H1 (cell line): Measurements from ENCODE around the gene SPEN. TPM values are rescaled to one million over a fixed set of nuclear protein-coding genes. Genes with fewer than 3 reads are reported as not detected.
"Not testable (repeated sequence)": the region's sequence is repeated elsewhere in the genome, so short reads cannot be mapped to it uniquely, and the experiment has no call there.

ENCODE experiments used
- CTCF ChIA-PET: fragments of 300-600 bp; sonication (Branson Sonifier 250); formaldehyde crosslinking; loops from one replicate; lab custom pipeline; 2021; ENCODE audit not compliant: partially characterized antibody; lab: Charles Lee
- POLR2A ChIA-PET: fragments of 300-600 bp; sonication (Branson Sonifier 250); formaldehyde crosslinking; loops from one replicate; lab custom pipeline; 2021; ENCODE audit warnings: inconsistent platforms; ENCODE audit not compliant: partially characterized antibody; lab: Charles Lee
- DNase-seq, 2 experiments: peaks; one replicate each; pipeline versions ENCODE4 v3.0.0 to v3.0.0-alpha.2; 2010 to 2022; ENCODE audit warnings: low spot score in 2 of 2, low read depth in 1 of 2, mixed read lengths in 1 of 2
- FAIRE-seq: peaks from 2 replicates; lab custom pipeline; 2011; peaks lifted over from hg19 to GRCh38; lab: Jason Lieb, UNC
- H2AFZ ChIP-seq: 2 replicates; pipeline ENCODE4 v1.8.1; 2012; ENCODE audit warnings: low read length, inconsistent platforms
- H2AK5ac ChIP-seq: 2 replicates; pipeline ENCODE4 v1.6.1; 2013; ENCODE audit warnings: low read depth, low read length
- H2BK120ac ChIP-seq: replicated peaks from 2 replicates; pipeline ENCODE3; 2013; ENCODE audit warnings: low read depth, low read length, inconsistent platforms
- H2BK12ac ChIP-seq: 2 replicates; pipeline ENCODE4 v1.6.1; 2013; ENCODE audit warnings: low read depth, low read length
- H2BK15ac ChIP-seq: 2 replicates; pipeline ENCODE4 v1.6.1; 2013; ENCODE audit warnings: low read length
- H2BK20ac ChIP-seq: 2 replicates; pipeline ENCODE4 v1.6.1; 2013; ENCODE audit warnings: low read length
- H2BK5ac ChIP-seq: 2 replicates; pipeline ENCODE4 v1.6.1; 2013; ENCODE audit warnings: low read depth, low read length
- H3K14ac ChIP-seq: 2 replicates; pipeline ENCODE4 v1.6.1; 2013; ENCODE audit warnings: inconsistent platforms; ENCODE audit not compliant: insufficient read length
- H3K18ac ChIP-seq: 2 replicates; pipeline ENCODE4 v1.6.1; 2013; ENCODE audit warnings: low read length; ENCODE audit errors: extremely low read depth
- H3K23ac ChIP-seq: 2 replicates; pipeline ENCODE4 v1.6.1; 2013; ENCODE audit warnings: inconsistent platforms; ENCODE audit not compliant: insufficient read length
- H3K23me2 ChIP-seq: 2 replicates; pipeline ENCODE4 v1.6.1; 2013; ENCODE audit warnings: low read depth, low read length
- H3K27ac ChIP-seq: 2 replicates; pipeline ENCODE4 v1.6.1; 2011; ENCODE audit warnings: low read depth, low read length, inconsistent platforms
- H3K27me3 ChIP-seq, 4 experiments: replicated peaks in 1 of 4; 1 replicate in 1 of 4; 2 replicates in 3 of 4; pipeline versions ENCODE4 v1.6.1 to v1.8.1; 2011 to 2013; ENCODE audit warnings: low read length in 3 of 4, mild to moderate bottlenecking in 3 of 4, inconsistent platforms in 2 of 4, mixed read lengths in 2 of 4, moderate library complexity in 1 of 4; ENCODE audit not compliant: control insufficient read depth in 3 of 4, insufficient read depth in 3 of 4; ENCODE audit errors: extremely low read depth in 1 of 4
- H3K36me3 ChIP-seq, 4 experiments: 2 replicates each; pipeline versions ENCODE4 v1.6.1 to v1.8.1; 2011 to 2013; ENCODE audit warnings: mild to moderate bottlenecking in 4 of 4, low read length in 3 of 4, moderate library complexity in 2 of 4, control low read depth in 1 of 4, inconsistent platforms in 1 of 4; ENCODE audit not compliant: insufficient read depth in 4 of 4, control insufficient read depth in 2 of 4
- H3K4ac ChIP-seq: replicated peaks from 2 replicates; pipeline ENCODE3; 2013; ENCODE audit warnings: low read length, low read depth, mixed read lengths, inconsistent platforms; ENCODE audit not compliant: insufficient read length
- H3K4me1 ChIP-seq, 4 experiments: replicated peaks in 1 of 4; 1 replicate in 1 of 4; 2 replicates in 3 of 4; pipeline versions ENCODE4 v1.6.1 to v1.8.1; 2011 to 2013; ENCODE audit warnings: low read length in 3 of 4, inconsistent platforms in 2 of 4, mixed read lengths in 1 of 4; ENCODE audit not compliant: insufficient read depth in 4 of 4, control insufficient read depth in 3 of 4
- H3K4me2 ChIP-seq, 2 experiments: 2 replicates each; pipeline versions ENCODE4 v1.6.1 to v1.8.1; 2011 to 2013; ENCODE audit warnings: low read depth in 2 of 2, low read length in 2 of 2, control low read depth in 1 of 2, inconsistent platforms in 1 of 2, mild to moderate bottlenecking in 1 of 2; ENCODE audit not compliant: insufficient read depth in 1 of 2
- H3K4me3 ChIP-seq, 4 experiments: fragments of 200-600, 300-600 bp in 1 of 4; sonication (generic), shearing (Covaris generic), sonication (Bioruptor Twin) in 1 of 4; 2 replicates each; pipeline versions ENCODE4 v1.5.1 to v1.8.1; 2011 to 2016; ENCODE audit warnings: low read length in 4 of 4, low read depth in 3 of 4, control low read depth in 2 of 4, inconsistent platforms in 2 of 4, mild to moderate bottlenecking in 2 of 4, mixed read lengths in 1 of 4, moderate library complexity in 1 of 4; ENCODE audit not compliant: insufficient read depth in 2 of 4; ENCODE audit errors: extremely low read depth in 1 of 4
- H3K56ac ChIP-seq: replicated peaks from 2 replicates; pipeline ENCODE3; 2013; ENCODE audit warnings: low read depth, mild to moderate bottlenecking, mixed read lengths, low read length, inconsistent platforms; ENCODE audit not compliant: insufficient read length
- H3K79me1 ChIP-seq: 2 replicates; pipeline ENCODE4 v1.6.1; 2013; ENCODE audit warnings: low read depth, low read length, control low read depth
- H3K79me2 ChIP-seq, 2 experiments: 2 replicates each; pipeline versions ENCODE4 v1.6.1 to v1.8.1; 2012 to 2013; ENCODE audit warnings: low read length in 2 of 2, mild to moderate bottlenecking in 2 of 2, inconsistent platforms in 1 of 2; ENCODE audit not compliant: insufficient read depth in 2 of 2, control insufficient read depth in 1 of 2
- H3K9ac ChIP-seq, 4 experiments: replicated peaks in 1 of 4; 1 replicate in 1 of 4; 2 replicates in 3 of 4; pipeline versions ENCODE4 v1.6.1 to v1.8.1; 2011 to 2013; ENCODE audit warnings: low read depth in 3 of 4, low read length in 3 of 4, control low read depth in 2 of 4, mild to moderate bottlenecking in 2 of 4, moderate library complexity in 2 of 4, inconsistent platforms in 1 of 4; ENCODE audit errors: extremely low read depth in 1 of 4
- H3K9me3 ChIP-seq, 2 experiments: 2 replicates each; pipeline versions ENCODE4 v1.6.1 to v1.8.1; 2012 to 2013; ENCODE audit warnings: mild to moderate bottlenecking in 2 of 2, moderate library complexity in 2 of 2, control low read depth in 1 of 2, inconsistent platforms in 1 of 2, low read depth in 1 of 2, low read length in 1 of 2, mixed read lengths in 1 of 2; ENCODE audit not compliant: insufficient read depth in 2 of 2
- H4K20me1 ChIP-seq, 2 experiments: replicated peaks in 1 of 2; 2 replicates each; pipeline versions ENCODE3 to v1.8.1; 2011 to 2013; ENCODE audit warnings: inconsistent platforms in 2 of 2, low read length in 2 of 2, mild to moderate bottlenecking in 1 of 2; ENCODE audit not compliant: insufficient read depth in 2 of 2, control insufficient read depth in 1 of 2
- H4K5ac ChIP-seq: 2 replicates; pipeline ENCODE4 v1.6.1; 2013; ENCODE audit warnings: low read length, low read depth, mixed read lengths, inconsistent platforms; ENCODE audit not compliant: insufficient read length
- H4K8ac ChIP-seq: 2 replicates; pipeline ENCODE4 v1.8.0; 2013; ENCODE audit warnings: mild to moderate bottlenecking, moderate library complexity, low read length, inconsistent platforms; ENCODE audit not compliant: insufficient read depth; ENCODE audit errors: extremely low read depth
- H4K91ac ChIP-seq: replicated peaks from 2 replicates; pipeline ENCODE3; 2013; ENCODE audit warnings: low read length, mixed read lengths, inconsistent platforms; ENCODE audit not compliant: insufficient read length
- BACH1 ChIP-seq: IDR thresholded peaks from 2 replicates; pipeline ENCODE4 v1.6.1; 2012; ENCODE audit warnings: low read length, improper control_type of control experiment
- MAFK ChIP-seq: IDR thresholded peaks from 2 replicates; pipeline ENCODE4 v1.6.1; 2012; ENCODE audit warnings: low read depth, mild to moderate bottlenecking, improper control_type of control experiment, low read length
- WGBS, 2 experiments: shearing (Covaris generic) in 1 of 2; methylation state at CpG; one replicate each; pipeline versions ENCODE4 v1.1.6 to v1.1.7; 2013 to 2015; ENCODE audit warnings: low lambda C conversion rate in 2 of 2, mixed read lengths in 2 of 2, inconsistent platforms in 1 of 2, low coverage in 1 of 2, missing lambda C conversion rate in 1 of 2; ENCODE audit not compliant: insufficient replicate concordance in 2 of 2, insufficient coverage in 1 of 2, insufficient read length in 1 of 2; ENCODE audit errors: extremely low coverage in 1 of 2, missing lambda C conversion rate in 1 of 2; 5-methylcytosine and 5-hydroxymethylcytosine counted together
- polyA plus RNA-seq, 7 experiments: library from polyadenylated mRNA; depleted of rRNA in 3 of 7; stranded (reverse) in 5 of 7; unstranded in 2 of 7; fragments of >200 nt in 5 of 7; fragments of 200-250 nt in 2 of 7; gene quantifications; 1 replicate in 5 of 7; 2 replicates in 1 of 7; 4 replicates in 1 of 7; pipeline versions ENCODE4 v1.2.1 to v1.2.3, GENCODE V29; 2011 to 2013; ENCODE audit warnings: missing spikeins in 2 of 7, mixed read lengths in 2 of 7
- total RNA-seq: library from RNA; stranded (reverse); fragmentation: NEBNext Ultra II Directional; extraction: Animal tissue kit (Norgen Biotek cat#: 25700); gene quantifications from 2 replicates; pipeline ENCODE4 v1.2.1, GENCODE V29; 2021

SPEN gene
- total and polyA plus RNA-seq, 2 of the 8 experiments (the other 6 are each of a cell fraction or from before 2014, with no cell fraction given), result 12.5 to 52.1 TPM

GRCh38 chr1:15892857-15893599, 45.5 kb downstream of the SPEN start:
- H3K9me3 ChIP-seq, H3K23ac ChIP-seq, H3K18ac ChIP-seq, H3K9ac ChIP-seq, H3K27me3 ChIP-seq, H3K4me1 ChIP-seq, H3K27ac ChIP-seq, H3K4me2 ChIP-seq, H2AFZ ChIP-seq, H4K91ac ChIP-seq, H2BK15ac ChIP-seq, FAIRE-seq, H3K23me2 ChIP-seq, H4K5ac ChIP-seq, H3K14ac ChIP-seq, DNase-seq, H4K20me1 ChIP-seq, H3K4me3 ChIP-seq, H3K4ac ChIP-seq, H3K79me1 ChIP-seq, H2BK20ac ChIP-seq, H4K8ac ChIP-seq, H2BK5ac ChIP-seq, H2BK120ac ChIP-seq, H3K36me3 ChIP-seq, H3K56ac ChIP-seq: not testable (repeated sequence)
- CTCF ChIA-PET, result interaction anchor here (0.7 to 1.4 kb wide), 3 partner anchors 16 to 101 kb away, joined by 3 to 5 read pairs (median 3); no protein-coding TSS in a partner anchor
- H2BK12ac ChIP-seq, result peak overlapping the region; percentile 60; the same call in 1 of the 2 replicates
- H2AK5ac ChIP-seq, result peak overlapping the region; percentile 65; the same call in 1 of the 2 replicates
- H3K79me2 ChIP-seq, result peaks cover 5 to 89% of the 10 kb centered on the region in 2 experiments; a peak in 3 of 4 replicates
- WGBS, 2 experiments, result 91% methylated on average over 6 of the region's 6 CpGs; no CpG with 5 or more reads in 1 of the 2 experiments
- POLR2A ChIA-PET, result interaction anchor here (1.6 kb wide), 1 partner anchor 44 kb away, joined by 5 read pairs; no protein-coding TSS in a partner anchor
- TF ChIP-seq MAFK (peak; percentile 70), BACH1 (peak; percentile 84)
